BJ (cell line): Measurements from ENCODE around the gene PDE8B. TPM values are rescaled to one million over a fixed set of nuclear protein-coding genes. Genes with fewer than 3 reads are reported as not detected.

Experiments
- CTCF ChIA-PET: fragments of 350-600 bp; formaldehyde crosslinking; extraction: SDS; loops from one replicate; lab custom pipeline; 2021; ENCODE audit warnings: antibody characterized with exemption, inconsistent platforms; lab: Yijun Ruan, JAX
- POLR2A ChIA-PET: fragments of 300-600 bp; sonication (Branson Sonifier 250); formaldehyde crosslinking; extraction: SDS; loops from one replicate; lab custom pipeline; 2021; ENCODE audit warnings: antibody characterized with exemption; lab: Charles Lee
- DNase-seq: peaks from one replicate; pipeline ENCODE4 v3.0.0-alpha.2; 2011; ENCODE audit warnings: low read depth
- H3K27me3 ChIP-seq: 2 replicates; pipeline ENCODE4 v1.6.0; 2011; ENCODE audit warnings: low read length; ENCODE audit not compliant: control insufficient read depth, insufficient read depth
- H3K36me3 ChIP-seq: 2 replicates; pipeline ENCODE4 v1.5.1; 2011; ENCODE audit warnings: low read length; ENCODE audit not compliant: control insufficient read depth, insufficient read depth
- H3K4me3 ChIP-seq: 2 replicates; pipeline ENCODE4 v1.5.1; 2011; ENCODE audit warnings: low read depth, mild to moderate bottlenecking, control low read depth, low read length
- polyA plus RNA-seq: library from polyadenylated mRNA; depleted of rRNA; stranded (reverse); fragments of >200 nt; gene quantifications from 2 replicates; pipeline ENCODE4 v1.2.3, GENCODE V29; 2011
- TF ChIP-seq, protein P1 (sequence below): IDR thresholded peaks from 2 replicates; pipeline ENCODE4 v1.5.1; 2011; ENCODE audit warnings: low read depth, mild to moderate bottlenecking, control low read depth, inconsistent platforms, low read length, moderate library complexity; ENCODE audit not compliant: insufficient read depth

Gene PDE8B
- polyA plus RNA-seq, 1 experiment = 2.2 TPM

DNA sequence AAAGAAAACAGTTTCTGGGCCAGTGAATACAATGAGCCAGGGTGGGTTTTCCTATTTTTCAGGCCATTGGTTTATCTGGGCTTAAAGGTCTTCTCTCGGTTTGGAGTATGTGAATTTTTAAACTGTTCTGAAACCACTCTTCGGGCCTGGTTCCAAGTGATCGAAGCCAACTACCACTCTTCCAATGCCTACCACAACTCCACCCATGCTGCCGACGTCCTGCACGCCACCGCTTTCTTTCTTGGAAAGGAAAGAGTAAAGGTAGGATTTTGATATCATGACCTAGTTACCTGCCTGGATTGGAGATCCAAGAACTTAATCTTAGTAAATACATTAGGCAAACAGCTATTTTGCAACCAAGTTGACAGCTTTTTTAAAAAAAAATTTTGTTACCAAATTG, 202.6 kb downstream of the PDE8B start:
- CTCF ChIA-PET = interaction anchor here (1.0 to 1.2 kb wide), 2 partner anchors 12 to 283 kb away, joined by 3 to 4 read pairs; no protein-coding TSS in a partner anchor

DNA sequence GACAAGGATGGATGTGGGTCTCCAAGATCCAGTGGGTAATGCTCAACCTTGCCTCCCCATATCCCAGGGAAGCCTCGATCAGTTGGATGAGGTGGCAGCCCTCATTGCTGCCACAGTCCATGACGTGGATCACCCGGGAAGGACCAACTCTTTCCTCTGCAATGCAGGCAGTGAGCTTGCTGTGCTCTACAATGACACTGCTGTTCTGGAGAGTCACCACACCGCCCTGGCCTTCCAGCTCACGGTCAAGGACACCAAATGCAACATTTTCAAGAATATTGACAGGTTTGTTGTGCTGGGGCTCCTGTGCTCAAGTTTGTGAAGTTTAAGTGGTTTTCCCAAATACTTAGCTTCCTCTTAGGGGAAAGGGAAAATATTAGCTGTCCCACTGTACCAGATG, 207.7 kb downstream of the PDE8B start:
- H3K4me3 ChIP-seq = no peak overlapping the region
- no peak for DNase-seq
- POLR2A ChIA-PET = no interaction called here
- no peaks in the 10 kb centered on the region for H3K27me3 ChIP-seq
- TF ChIP-seq, protein P1, sequence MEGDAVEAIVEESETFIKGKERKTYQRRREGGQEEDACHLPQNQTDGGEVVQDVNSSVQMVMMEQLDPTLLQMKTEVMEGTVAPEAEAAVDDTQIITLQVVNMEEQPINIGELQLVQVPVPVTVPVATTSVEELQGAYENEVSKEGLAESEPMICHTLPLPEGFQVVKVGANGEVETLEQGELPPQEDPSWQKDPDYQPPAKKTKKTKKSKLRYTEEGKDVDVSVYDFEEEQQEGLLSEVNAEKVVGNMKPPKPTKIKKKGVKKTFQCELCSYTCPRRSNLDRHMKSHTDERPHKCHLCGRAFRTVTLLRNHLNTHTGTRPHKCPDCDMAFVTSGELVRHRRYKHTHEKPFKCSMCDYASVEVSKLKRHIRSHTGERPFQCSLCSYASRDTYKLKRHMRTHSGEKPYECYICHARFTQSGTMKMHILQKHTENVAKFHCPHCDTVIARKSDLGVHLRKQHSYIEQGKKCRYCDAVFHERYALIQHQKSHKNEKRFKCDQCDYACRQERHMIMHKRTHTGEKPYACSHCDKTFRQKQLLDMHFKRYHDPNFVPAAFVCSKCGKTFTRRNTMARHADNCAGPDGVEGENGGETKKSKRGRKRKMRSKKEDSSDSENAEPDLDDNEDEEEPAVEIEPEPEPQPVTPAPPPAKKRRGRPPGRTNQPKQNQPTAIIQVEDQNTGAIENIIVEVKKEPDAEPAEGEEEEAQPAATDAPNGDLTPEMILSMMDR = no peak
- CTCF ChIA-PET = no interaction called here
- no peaks in the 10 kb centered on the region for H3K36me3 ChIP-seq

More for the DNA sequence above, 202.6 kb downstream of the PDE8B start:
- Histone ChIP-seq H3K36me3 (no peaks in the 10 kb centered on the region; the same call in 1 of the 2 replicates), H3K27me3 (peaks cover 6% of the 10 kb centered on the region), H3K4me3 (no peak overlapping the region)
- no peak for DNase-seq
- TF ChIP-seq, protein P1 = no peak
- POLR2A ChIA-PET = no interaction called here

GRCh38 chr5:77418601-77419581, 208.4 kb downstream of the PDE8B start:
- Histone ChIP-seq H3K36me3 (no peaks in the 10 kb centered on the region), H3K27me3 (no peaks in the 10 kb centered on the region), H3K4me3 (no peak overlapping the region)
- TF ChIP-seq, protein P1 = no peak
- POLR2A ChIA-PET = no interaction called here
- CTCF ChIA-PET = interaction anchor here (0.8 to 1.9 kb wide), 2 partner anchors 8 to 9 kb away, joined by 3 to 4 read pairs; no protein-coding TSS in a partner anchor
- DNase-seq = no peak

- TF ChIP-seq, protein P1 = no peak
- Histone ChIP-seq H3K27me3 (no peaks in the 10 kb centered on the region), H3K4me3 (no peak overlapping the region), H3K36me3 (no peaks in the 10 kb centered on the region)
- POLR2A ChIA-PET = interaction anchor here (0.5 kb wide), 1 partner anchor 142 kb away, joined by 3 read pairs; no protein-coding TSS in a partner anchor
- CTCF ChIA-PET = interaction anchor here (0.8 to 1.9 kb wide), 2 partner anchors 8 to 9 kb away, joined by 3 to 4 read pairs; no protein-coding TSS in a partner anchor
- DNase-seq = no peak
These were observed 209.4 kb downstream of the PDE8B start for GRCh38 chr5:77419644-77420582.
